ENCODE data around the gene MAPK8IP1. TPM values are rescaled to one million over a fixed set of nuclear protein-coding genes. Genes with fewer than 3 reads are reported as not detected.

Gene MAPK8IP1
- total RNA-seq, 6 experiments from 2014 or later = 1.7 to 6.2 (median 2.6) TPM

- 28% methylated on average over 2 of the region's 2 CpGs for WGBS (ENCODE audit: insufficient coverage, low coverage, low lambda C conversion rate, missing lambda C conversion rate)
- H3K27ac ChIP-seq = peak overlapping the region in 2 of 3 donors; percentile 22 to 69
- peaks cover 0 to 68% (median 36%) of the 10 kb centered on the region in 4 donors for H3K4me1 ChIP-seq
- TF ChIP-seq POLR2A (IDR thresholded peaks at IDR 0.05) (no peak), CTCF (IDR thresholded peaks at IDR 0.05) (no peak)
- H3K4me3 ChIP-seq = no peak overlapping the region
- peak; percentile 5 to 52 (median 31) for ATAC-seq
- no peaks in the 10 kb centered on the region for H3K27me3 ChIP-seq
- H3K9me3 ChIP-seq = no peaks in the 10 kb centered on the region
- no peak for DNase-seq
- peaks cover 5 to 58% (median 29%) of the 10 kb centered on the region in 4 donors for H3K36me3 ChIP-seq
- intact Hi-C loops (cut with DNase I) = no loop called here
These were observed 27.4 kb upstream of the MAPK8IP1 start for GRCh38 chr11:45857961-45858474.

DNA sequence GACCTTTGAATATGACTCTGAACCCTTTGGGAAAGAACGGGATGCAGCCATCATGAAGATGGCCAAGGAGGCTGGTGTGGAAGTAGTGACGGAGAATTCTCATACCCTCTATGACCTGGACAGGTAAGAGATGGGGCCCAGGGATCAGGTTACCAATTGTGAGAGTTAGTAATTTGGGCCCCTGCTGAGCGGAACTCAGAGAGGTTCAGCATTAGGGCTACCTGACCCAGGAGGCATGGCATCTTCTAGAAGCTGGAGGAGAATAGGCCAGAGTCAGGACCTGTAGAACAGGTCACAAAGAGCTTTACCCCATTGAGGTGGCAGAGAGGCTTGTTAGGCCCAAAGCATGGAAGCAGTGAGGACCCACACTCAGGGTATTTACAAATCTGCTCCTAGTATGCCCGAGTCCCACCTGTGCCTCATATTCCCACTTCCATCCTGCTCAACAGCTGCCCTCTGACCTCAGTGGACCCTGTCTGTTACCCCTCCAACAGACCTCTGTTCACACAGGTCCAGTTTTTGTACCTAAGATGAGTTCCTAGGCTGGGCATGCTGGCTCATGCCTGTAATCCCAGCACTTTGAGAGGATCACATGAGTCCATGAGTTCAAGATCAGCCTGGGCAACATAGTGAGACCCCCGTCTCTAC, 26.6 kb upstream of the MAPK8IP1 start:
- DNase-seq = no peak
- Histone ChIP-seq H3K4me1 (peaks cover 0 to 59% (median 31%) of the 10 kb centered on the region in 4 donors), H3K36me3 (peaks cover 5 to 66% (median 36%) of the 10 kb centered on the region in 4 donors), H3K27ac (peak overlapping the region in 2 of 3 donors; percentile 46 to 69), H3K27me3 (no peaks in the 10 kb centered on the region), H3K9me3 (no peaks in the 10 kb centered on the region), H3K4me3 (no peak overlapping the region)
- WGBS (ENCODE audit: insufficient coverage, low coverage, low lambda C conversion rate, missing lambda C conversion rate) = 53% methylated on average over 4 of the region's 5 CpGs
- intact Hi-C loops (cut with DNase I) = no loop called here
- ATAC-seq = no peak
- TF ChIP-seq POLR2A (IDR thresholded peaks at IDR 0.05) (no peak), CTCF (IDR thresholded peaks at IDR 0.05) (no peak)

- H3K27me3 ChIP-seq = no peaks in the 10 kb centered on the region
- H3K9me3 ChIP-seq = no peaks in the 10 kb centered on the region
- ATAC-seq (peak; percentile 72 to 91 (median 85)), DNase-seq (peak; percentile 87 to 96 (median 96))
- WGBS (ENCODE audit: insufficient coverage, low coverage, low lambda C conversion rate, missing lambda C conversion rate) = 19% methylated on average over 4 of the region's 12 CpGs
- intact Hi-C loops (cut with DNase I) = no loop called here
- peak overlapping the region in 2 of 3 donors; percentile 52 to 69 for H3K27ac ChIP-seq
- H3K4me3 ChIP-seq = no peak overlapping the region
- peaks cover 5 to 74% (median 44%) of the 10 kb centered on the region in 4 donors for H3K36me3 ChIP-seq
- H3K4me1 ChIP-seq = peaks cover 0 to 51% (median 27%) of the 10 kb centered on the region in 4 donors
- TF ChIP-seq POLR2A (IDR thresholded peaks at IDR 0.05) (no peak), CTCF (IDR thresholded peaks at IDR 0.05) (no peak)
These were observed 25.8 kb upstream of the MAPK8IP1 start for GRCh38 chr11:45859661-45860140.

GRCh38 chr11:45860348-45860747, 25.1 kb upstream of the MAPK8IP1 start:
- 89% methylated on average over 3 of the region's 5 CpGs for WGBS (ENCODE audit: insufficient coverage, low coverage, low lambda C conversion rate, missing lambda C conversion rate)
- intact Hi-C loops (cut with DNase I) = no loop called here
- ATAC-seq (peak in 1 of 4 donors; percentile 5), DNase-seq (no peak)
- peak overlapping the region in 2 of 3 donors; percentile 52 to 69 for H3K27ac ChIP-seq
- H3K4me3 ChIP-seq = no peak overlapping the region
- no peaks in the 10 kb centered on the region for H3K27me3 ChIP-seq
- peaks cover 5 to 81% (median 47%) of the 10 kb centered on the region in 4 donors for H3K36me3 ChIP-seq
- TF ChIP-seq CTCF (IDR thresholded peaks at IDR 0.05) (no peak), POLR2A (IDR thresholded peaks at IDR 0.05) (no peak)
- peaks cover 0 to 49% (median 26%) of the 10 kb centered on the region in 4 donors for H3K4me1 ChIP-seq
- H3K9me3 ChIP-seq = no peaks in the 10 kb centered on the region
